HG03159 (cell line): ENCODE data around the gene TIPARP.
"Not testable (repeated sequence)": the region's sequence is repeated elsewhere in the genome, so short reads cannot be mapped to it uniquely, and the experiment has no call there.

ENCODE experiments used
- ATAC-seq: cut with Tn5 transposase; IDR thresholded peaks from one replicate; pipeline ENCODE4 v1.9.1; 2021; ENCODE audit warnings: mild to moderate bottlenecking, moderate library complexity; ENCODE audit not compliant: unreplicated experiment

The TIPARP gene

DNA sequence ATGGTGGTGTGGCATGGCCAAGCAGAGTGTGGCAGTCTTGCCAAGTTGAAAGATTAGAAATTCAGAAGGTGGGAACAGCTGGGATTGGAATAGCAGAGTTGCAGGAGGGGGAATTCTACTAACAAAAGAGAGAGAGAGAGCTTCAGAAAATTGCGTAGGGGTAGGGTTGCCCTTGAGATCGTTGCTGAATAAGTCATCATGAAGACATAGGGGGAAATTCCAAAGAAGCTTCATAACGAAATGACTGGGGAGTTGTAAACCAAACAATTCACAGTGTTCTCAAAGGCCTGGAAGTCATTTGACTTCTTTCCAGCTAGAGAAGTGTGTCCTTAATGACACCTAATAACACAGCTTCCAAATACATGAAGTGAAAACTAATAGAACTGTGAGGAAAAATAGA lies 26.3 kb upstream of the TIPARP start:
- no peak for ATAC-seq

DNA sequence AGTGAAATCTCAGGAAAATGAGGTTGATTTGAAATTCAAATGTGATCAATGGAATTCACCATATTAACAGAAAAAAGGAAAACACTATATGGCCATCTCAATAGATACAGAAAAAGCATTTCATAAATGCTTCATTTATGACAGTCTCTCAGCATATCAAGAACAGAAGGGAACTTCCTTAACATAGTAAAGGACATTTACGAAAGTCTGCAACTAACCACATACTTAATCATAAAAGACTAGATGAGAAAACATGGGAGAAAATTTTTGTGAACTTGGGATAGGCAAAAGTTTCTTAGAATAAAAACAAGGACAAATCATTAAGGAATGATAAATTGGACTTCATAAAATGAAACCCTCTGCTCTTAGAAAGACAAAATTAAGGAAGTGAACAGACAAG lies 24.7 kb upstream of the TIPARP start:
- no peak for ATAC-seq

DNA sequence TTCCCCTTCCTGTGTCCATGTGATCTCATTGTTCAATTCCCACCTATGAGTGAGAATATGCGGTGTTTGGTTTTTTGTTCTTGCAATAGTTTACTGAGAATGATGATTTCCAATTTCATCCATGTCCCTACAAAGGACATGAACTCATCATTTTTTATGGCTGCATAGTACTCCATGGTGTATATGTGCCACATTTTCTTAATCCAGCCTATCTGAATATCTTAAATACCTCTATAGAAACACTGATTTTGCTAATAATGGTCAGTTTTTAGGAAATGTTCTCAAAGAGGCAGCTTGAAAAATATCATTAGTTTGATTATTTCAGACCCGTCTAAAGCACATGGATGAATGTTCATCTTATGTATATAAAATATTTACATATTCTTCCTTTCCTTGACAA lies 21.7 kb upstream of the TIPARP start:
- ATAC-seq: not testable (repeated sequence)

DNA sequence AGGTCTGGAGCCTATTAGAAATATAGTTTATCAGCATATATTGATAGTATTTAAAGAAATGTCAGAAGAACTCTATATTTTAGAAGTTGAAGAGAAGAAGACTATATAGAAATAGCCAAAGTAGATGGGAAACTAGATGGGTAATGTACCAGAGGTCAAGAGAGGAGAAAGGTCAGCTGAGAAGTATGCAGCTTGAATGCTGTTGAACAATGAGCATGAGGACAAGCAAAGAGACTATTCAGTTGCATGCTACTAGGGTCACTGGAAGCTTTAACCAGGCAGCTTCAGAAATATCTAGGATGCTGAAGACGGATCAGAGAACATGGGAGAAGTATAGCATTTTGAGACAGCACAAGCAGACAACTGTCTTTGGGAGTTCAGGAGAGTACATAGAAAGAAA lies 19.6 kb upstream of the TIPARP start:
- no peak for ATAC-seq

DNA sequence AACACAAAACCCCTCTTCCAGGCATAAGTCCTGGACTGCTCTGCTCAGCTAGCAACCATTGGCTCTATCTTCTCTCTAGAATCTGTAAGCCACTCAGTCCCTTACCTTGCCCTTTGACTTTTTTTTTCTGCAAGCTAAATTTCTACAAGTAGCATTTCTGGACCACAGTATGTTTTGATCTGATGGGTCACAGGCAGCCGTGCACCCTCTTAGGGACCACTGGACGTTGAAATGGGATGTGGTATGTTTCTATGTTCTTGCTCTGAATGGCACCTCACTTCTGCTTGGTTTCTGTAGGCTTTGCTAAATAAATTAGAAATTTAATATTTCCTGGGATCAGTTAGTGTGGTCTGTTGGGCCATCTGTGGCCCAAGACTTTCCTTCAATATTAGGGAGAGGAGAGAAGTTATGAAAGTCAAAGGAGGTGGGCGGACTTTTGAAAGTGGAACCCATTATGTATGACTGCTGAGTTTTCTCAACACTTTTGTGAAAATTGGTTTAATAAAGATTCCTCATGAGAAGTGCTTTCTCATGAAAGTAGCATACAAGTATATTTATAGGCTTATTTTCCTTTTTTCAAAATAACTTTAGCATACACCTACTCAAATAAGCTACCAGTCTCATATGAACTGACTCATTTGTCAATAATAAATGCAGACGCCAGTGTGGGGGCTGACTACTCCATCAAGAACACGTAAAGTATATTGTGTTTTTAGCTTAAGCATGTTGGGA lies 18.4 kb upstream of the TIPARP start:
- no peak for ATAC-seq

DNA sequence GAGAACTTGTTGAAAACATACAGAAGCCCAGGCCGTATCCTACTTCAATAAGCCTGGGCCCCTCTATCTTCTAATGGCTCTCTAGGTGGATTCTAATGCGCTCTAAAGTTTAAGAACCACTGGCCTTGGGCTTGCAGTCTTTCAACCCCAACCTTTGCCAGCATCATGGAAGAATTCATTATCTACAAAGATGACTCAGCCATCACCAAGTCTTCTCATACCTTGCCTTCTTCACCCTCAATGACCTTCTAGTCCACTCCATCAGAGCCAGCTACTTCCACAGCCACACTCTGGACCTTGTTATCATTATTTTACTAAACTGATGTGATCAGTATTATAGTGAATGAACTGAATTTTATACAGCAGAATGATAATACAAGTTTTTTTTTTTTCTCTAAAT lies 16.9 kb upstream of the TIPARP start:
- ATAC-seq: no peak

DNA sequence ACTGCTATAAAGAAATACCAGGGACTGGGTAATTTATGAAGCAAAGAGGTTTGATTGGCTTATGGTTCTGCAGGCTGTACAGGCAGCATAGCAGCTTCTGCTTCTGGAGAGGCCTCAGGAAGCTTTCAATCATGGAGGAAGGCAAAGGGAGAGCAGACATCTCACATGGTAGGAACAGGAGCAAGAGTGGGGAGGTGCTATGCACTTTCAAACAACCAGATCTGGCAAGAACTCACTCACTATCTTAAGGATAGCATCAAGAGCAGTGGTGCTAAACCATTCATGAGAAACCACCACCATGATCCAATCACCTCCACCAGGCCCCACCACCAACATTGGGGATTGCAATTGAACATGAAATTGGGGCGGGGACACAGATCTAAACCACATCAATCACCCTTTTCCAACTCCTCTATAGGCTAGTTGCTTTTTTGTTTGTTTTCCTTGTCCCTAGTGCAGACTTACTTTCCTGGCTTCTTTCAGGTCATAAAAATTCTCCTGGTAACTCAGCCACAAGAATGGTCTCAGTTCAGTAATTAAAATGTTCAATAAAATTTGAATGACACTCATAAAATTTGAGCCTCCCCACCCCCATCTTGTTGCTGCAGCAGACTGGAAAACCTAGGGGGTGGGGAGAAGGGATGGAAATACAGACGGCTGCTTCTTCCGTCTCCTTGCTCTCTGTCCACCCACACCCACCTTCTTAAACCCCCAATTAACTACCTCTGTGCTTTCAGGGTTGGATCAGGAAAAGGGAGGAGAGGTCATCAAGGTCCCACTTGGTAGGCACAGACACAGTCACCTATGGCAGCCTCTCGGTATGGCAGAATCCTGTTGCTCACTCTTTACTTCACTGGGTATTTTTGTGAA lies 16.3 kb upstream of the TIPARP start:
- no peak for ATAC-seq

DNA sequence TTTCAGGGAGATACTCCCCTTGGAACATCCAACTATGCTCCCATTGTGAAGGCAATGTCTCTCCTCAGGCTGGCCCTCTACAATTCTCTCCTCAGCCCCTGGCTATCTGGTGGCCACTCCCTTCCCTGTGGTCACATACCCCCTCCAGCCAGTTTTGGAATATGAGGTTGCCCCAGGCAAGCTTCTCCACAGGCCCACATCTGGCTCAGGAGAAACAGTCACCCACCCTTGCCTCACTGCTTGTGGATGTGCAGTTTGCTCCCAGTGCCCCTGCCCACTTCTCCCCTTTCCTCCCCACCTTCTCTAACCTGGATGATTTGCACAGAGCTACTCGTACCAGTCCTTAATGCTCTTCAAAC lies 15.7 kb upstream of the TIPARP start:
- no peak for ATAC-seq

DNA sequence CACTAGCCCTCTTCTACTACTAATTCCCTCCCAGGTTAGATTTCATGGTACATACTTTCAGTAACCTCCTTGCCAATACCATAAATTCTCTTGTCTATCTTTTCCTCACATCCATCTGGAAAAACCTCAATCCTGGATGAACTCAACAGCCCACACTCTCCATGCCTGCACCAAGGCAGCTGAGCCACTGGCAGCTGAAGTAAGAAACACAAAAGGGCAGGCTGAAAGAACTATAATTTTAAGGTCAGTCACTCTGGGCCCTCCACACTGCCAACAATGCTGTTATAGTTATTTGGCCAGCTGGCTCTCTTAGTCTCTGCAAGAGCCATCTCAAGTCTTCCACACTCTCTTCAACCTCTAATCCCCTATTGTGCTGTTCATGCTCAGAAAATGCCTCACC lies 15.1 kb upstream of the TIPARP start:
- no peak for ATAC-seq

DNA sequence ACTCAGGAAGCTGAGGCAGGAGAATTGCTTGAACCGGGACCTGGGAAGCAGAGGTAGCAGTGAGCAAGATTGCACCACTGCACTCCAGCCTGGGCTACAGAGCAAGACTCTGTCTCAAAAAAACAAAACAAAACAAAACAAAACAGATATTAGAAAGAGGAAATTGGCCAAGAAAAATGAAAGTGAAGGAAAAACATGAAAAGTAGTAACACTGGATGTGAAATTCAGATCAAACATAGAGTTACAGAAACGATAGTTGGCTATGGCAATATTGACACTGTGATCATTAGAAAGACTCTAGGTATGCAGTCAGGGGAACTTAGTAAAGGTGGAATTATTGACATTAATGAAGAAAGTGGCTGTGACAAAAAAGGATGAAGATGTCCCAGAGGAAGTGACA lies 13.2 kb upstream of the TIPARP start:
- ATAC-seq: peak; percentile 33

DNA sequence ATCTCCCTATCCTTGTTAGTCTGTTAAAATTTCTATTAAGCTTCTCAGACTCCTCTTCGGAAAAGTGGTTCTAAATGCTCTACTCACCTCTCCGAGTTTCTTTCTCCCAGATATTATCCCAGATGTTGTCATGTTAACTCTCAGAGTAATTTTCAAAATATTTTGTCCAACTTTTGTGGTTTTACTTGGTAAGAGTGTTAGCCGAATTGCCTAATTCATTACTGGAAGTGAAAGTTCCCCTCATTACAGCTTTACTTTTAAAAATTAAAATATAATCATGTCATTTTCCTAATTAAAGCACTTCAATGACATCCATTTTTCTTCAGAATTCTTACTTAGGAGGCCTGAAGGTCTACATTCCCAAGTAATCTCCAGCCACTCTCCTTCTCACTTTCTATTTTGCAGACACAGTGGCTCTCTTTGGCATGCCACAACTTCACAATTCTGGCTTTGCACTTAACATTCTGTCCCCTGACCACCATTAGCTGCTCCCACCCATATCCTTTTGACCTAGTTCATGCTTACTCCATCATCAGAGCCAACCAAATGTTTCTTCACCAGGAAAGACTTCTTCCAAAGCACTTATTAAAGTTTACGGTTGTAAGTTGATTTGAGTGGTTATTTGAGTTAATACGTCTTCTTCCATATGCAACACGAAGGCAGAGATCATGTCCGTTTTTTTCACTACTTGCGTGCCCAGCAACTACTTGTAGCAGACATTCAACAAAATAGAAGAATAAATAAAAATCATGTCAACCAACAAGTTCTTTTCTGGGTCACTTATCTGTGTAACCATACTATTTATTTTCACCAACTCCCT lies 10.2 kb upstream of the TIPARP start:
- peak; percentile 12 for ATAC-seq

DNA sequence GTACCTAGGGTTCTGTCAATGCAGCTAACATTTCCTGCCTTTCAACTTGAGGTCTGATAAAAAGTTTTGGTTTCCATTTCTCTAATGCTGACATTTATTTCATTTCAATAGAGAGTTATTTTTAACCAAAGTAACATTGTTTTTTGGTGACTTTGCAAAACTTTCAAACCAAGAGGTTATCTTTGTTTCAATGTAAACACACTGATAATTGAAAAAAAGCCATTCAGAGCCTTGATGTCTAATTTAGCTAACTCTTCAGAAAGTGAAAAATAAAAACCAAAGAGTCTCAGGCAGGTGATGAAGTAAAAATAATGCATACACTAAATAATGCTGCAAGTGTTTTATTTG lies 9.6 kb upstream of the TIPARP start:
- peak; percentile 75 for ATAC-seq

DNA sequence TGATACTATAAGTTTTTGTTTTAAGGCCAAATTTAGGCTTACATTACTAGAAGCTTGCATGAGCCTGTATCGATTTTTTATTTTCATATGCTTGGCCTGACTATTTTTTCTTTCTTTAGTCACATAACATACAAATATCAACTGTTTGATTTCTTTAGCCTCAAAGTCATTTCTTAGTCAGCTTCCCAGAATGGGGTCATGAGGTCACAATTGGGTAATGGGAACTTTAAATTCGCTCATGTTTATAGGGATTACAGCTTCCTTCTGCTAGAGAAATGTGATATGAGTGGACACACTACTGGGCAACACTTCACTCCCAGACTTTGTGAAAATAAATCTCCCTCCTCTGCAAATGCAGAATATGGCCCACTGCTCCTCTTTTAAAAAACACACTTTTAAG lies 9.1 kb upstream of the TIPARP start:
- ATAC-seq: peak; percentile 0

DNA sequence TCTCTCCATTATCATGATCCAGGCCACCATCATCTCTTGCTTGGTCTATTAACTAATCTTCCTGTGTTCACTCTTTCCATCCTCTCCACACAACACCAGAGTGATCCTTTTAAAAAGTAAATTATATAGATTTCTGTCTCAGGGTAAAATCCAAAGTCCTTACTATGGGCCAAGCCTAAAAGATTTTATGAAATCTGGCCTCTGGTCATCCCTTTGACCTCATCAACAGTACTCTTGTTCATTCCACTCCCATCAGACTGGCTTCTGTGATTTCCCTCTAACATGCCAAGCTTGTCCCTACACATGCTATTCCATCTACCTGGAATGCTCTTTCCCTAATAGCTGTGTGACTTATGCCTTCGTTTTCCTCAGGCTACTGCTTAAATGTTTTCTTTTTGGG lies 8.3 kb upstream of the TIPARP start:
- no peak for ATAC-seq

DNA sequence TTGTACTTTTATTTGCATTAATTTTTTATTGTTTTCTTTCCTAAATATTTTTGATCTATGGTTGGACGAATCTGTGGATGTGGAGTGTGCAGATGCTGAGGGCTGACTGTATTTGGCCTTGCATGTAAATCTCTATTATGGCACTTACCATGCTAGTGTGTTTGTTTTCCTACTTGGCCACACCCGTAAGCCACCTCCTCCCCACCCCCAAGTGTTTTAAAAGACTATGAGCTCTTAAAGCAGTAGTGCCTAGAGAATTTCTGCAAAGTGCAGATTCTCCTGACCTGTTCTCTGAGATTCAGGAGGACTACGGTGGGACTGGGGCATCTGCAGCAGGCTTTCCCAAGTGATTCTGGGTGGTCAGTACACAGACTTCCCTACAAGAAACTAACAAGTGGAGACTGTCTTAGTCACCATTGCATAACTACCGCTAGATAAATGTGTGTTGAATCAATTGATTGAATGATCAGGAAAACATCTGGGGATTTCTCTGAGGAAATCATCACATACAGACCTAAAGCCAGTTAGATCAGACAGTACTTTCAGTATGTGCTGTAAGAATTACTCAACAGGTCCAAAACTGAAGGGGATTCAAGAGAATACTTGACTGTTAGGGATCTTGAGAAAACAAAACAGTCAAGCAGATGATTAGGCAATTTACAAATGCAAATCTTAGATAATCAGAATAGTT lies 6.2 kb upstream of the TIPARP start:
- no peak for ATAC-seq

DNA sequence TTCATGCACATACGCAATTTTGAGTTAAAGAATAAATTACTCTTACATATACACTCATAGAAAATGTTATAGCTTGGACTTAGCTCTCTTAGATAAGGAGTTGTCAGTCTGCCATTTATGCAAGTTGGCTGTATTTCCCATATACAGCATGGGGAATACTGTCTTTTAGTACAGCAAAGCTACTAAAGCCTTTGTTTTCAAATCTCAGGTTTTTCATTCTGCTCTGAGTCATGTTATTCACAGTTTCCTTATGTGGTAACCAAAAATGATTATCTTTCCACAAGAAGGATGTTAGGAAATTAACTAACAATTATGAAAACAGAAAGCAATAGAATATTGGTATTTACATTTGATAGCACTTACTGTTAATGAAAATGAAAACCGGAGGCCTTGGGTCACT lies 4.3 kb upstream of the TIPARP start:
- no peak for ATAC-seq

DNA sequence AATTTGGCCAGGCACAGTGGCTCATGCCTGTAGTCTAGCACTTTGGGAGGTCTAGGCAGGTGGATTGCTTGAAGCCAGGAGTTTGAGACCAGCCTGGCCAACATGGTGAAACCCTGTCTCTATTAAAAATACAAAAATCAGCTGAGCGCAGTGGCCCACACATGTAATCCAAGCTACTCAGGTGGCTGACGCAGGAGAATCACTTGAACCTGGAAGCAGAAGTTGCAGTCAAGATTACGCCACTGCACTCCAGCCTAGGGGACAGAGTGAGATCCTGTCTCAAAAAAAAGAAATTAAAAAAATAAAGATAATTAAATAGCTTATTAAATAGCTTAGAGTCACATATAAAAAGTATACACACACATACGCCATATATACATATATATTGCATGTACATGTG lies 3.7 kb upstream of the TIPARP start:
- ATAC-seq: no peak

DNA sequence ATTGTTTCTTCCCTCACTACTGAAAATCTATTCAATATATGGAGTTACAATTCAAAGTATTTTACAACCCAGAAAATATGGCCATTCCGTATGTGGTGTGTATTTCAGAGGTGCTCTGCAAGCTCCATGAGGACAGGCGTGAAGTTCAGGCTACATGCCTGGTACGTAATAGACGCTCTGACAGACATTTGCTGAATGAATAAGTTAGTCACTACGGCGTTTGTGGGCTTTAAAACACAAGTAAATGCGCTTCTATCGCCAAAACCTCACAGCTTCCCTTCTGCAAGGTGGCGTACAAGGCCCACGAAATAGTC lies 701 bp upstream of the TIPARP start:
- no peak for ATAC-seq

DNA sequence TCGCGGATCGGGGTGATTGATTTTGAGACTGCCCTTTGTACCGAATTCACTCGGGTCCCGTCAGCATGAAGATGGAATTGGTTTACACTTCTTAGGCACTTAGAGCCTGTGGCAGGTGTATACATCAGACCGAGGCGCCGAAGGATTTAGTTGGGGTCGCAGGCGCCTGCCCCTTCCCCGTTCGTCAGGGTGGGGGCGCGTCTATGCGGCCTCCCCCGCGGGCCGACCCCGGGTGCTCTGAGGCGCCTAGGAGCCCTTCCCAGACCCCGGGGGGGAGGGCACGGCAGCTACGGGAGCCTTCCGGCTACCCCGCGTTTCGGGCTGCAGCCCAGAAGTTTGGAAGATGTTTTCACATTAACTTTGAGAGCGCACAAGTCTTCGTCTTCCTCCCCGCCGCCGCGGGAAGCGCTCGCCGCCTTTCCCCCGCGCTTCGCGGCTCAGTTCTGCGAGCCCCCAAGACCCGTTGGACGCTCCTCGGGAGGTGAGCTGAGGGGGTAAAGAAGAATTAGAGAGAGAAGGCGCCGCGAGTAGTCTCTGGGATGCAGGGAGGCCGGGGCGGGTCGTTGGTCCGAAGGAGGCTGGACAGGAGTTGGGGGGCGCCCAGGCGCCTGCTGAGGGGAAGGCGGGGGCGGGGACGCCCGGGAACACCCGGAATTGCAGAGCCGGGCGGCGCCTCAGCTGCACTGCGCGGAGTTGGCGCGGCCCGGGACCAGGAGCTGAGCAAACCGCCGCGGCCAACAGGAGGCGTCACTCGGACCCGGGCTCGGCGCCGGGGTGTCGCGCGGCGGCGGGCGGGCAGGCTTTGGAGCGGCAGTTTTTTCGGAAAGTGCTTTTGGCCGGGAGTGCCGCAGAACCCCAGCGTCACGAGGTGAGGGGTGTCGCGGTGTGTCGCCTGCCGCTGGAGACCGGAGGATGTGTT lies 780 bp downstream of the TIPARP start:
- ATAC-seq: no peak
